Ishikawa (cell line): ENCODE results near the gene APLP1.

Experiments used
- CEBPB ChIP-seq: IDR thresholded peaks from 2 replicates; pipeline ENCODE4 v1.6.1; 2012
- CREB1 ChIP-seq: IDR thresholded peaks from 2 replicates; pipeline ENCODE4 v1.6.1; 2012; ENCODE audit warnings: low read depth
- EGR1 ChIP-seq: IDR thresholded peaks from 2 replicates; pipeline ENCODE4 v1.6.1; 2012
- EP300 ChIP-seq: IDR thresholded peaks from 2 replicates; pipeline ENCODE4 v1.6.1; 2012; ENCODE audit warnings: borderline replicate concordance
- FOXM1 ChIP-seq: IDR thresholded peaks from 2 replicates; pipeline ENCODE4 v1.6.1; 2012; ENCODE audit warnings: low read depth, borderline replicate concordance
- MAX ChIP-seq: IDR thresholded peaks from 2 replicates; pipeline ENCODE4 v1.6.1; 2012
- NFIC ChIP-seq: IDR thresholded peaks from 2 replicates; pipeline ENCODE4 v1.6.1; 2012
- RAD21 ChIP-seq: IDR thresholded peaks from 2 replicates; pipeline ENCODE4 v1.6.1; 2012; ENCODE audit warnings: low read depth
- REST ChIP-seq: IDR thresholded peaks from 2 replicates; pipeline ENCODE4 v1.6.1; 2012; ENCODE audit warnings: low read depth, mild to moderate bottlenecking
- TAF1 ChIP-seq: IDR thresholded peaks from 2 replicates; pipeline ENCODE4 v1.6.1; 2012; ENCODE audit warnings: low read depth, mild to moderate bottlenecking
- TCF12 ChIP-seq: IDR thresholded peaks from 2 replicates; pipeline ENCODE4 v1.6.1; 2012; ENCODE audit warnings: low read depth
- TEAD4 ChIP-seq: IDR thresholded peaks from 2 replicates; pipeline ENCODE4 v1.6.1; 2012
- USF1 ChIP-seq: IDR thresholded peaks from 2 replicates; pipeline ENCODE4 v1.6.1; 2012
- YY1 ChIP-seq: IDR thresholded peaks from 2 replicates; pipeline ENCODE4 v1.6.1; 2012; ENCODE audit warnings: low read depth
- ZBTB7A ChIP-seq: IDR thresholded peaks from 2 replicates; pipeline ENCODE4 v1.6.1; 2012; ENCODE audit warnings: low read depth

Gene APLP1

GRCh38 chr19:35896643-35897040 is 28.3 kb downstream of the APLP1 start:
- no peak for TF ChIP-seq CEBPB
- no peak for TF ChIP-seq TEAD4
- TF ChIP-seq EP300: no peak
- no peak for TF ChIP-seq YY1
- TF ChIP-seq MAX: no peak
- TF ChIP-seq CREB1: no peak
- TF ChIP-seq RAD21: no peak
- no peak for TF ChIP-seq ZBTB7A
- no peak for TF ChIP-seq FOXM1
- no peak for TF ChIP-seq USF1
- no peak for TF ChIP-seq EGR1
- no peak for TF ChIP-seq TCF12
- no peak for TF ChIP-seq TAF1
- TF ChIP-seq NFIC: no peak
- no peak for TF ChIP-seq REST

- TF ChIP-seq CEBPB: no peak
- TF ChIP-seq TEAD4: no peak
- TF ChIP-seq YY1: no peak
- no peak for TF ChIP-seq FOXM1
Measured at GRCh38 chr19:35897706-35898451, 29.5 kb downstream of the APLP1 start.

GRCh38 chr19:35898499-35898809 is 30.1 kb downstream of the APLP1 start:
- TF ChIP-seq NFIC (no peak), TAF1 (no peak), USF1 (no peak), CEBPB (no peak), TEAD4 (no peak), TCF12 (no peak), EGR1 (no peak), CREB1 (no peak), ZBTB7A (no peak), MAX (no peak), REST (no peak)

- no peak for TF ChIP-seq CEBPB
- 0 out of 2 replicates have a peak, but pooled peaks have one; percentile 5 for TF ChIP-seq REST
- no peak for TF ChIP-seq RAD21
- peak; percentile 78 for TF ChIP-seq CREB1
- peak; percentile 34; the same call in 1 of the 2 replicates for TF ChIP-seq EP300
- peak; percentile 94 for TF ChIP-seq ZBTB7A
- TF ChIP-seq EGR1: peak; percentile 95
- no peak for TF ChIP-seq YY1
- TF ChIP-seq USF1: no peak
- peak; percentile 54; the same call in 1 of the 2 replicates for TF ChIP-seq TEAD4
- no peak for TF ChIP-seq MAX
- TF ChIP-seq TCF12: peak; percentile 81
- peak; percentile 41; the same call in 1 of the 2 replicates for TF ChIP-seq TAF1
- TF ChIP-seq FOXM1: no peak
- no peak for TF ChIP-seq NFIC
Measured at GRCh38 chr19:35899547-35900214, 31.3 kb downstream of the APLP1 start.
